Testis (tissue), 3 donors: ENCODE data around the gene MEGF11. TPM values are rescaled to one million over a fixed set of nuclear protein-coding genes. Genes with fewer than 3 reads are reported as not detected.

Experiments
- DNase-seq: peaks from one replicate; pipeline ENCODE4 v3.0.0-alpha.2; 2019
- H3K27ac ChIP-seq, 2 donors: fragments of 200-600 bp; sonication (generic); one replicate each; pipeline ENCODE4 v1.5.1; 2019
- H3K27me3 ChIP-seq: fragments of 200-600 bp; sonication (generic); one replicate; pipeline ENCODE4 v1.5.1; 2019
- H3K36me3 ChIP-seq: fragments of 200-600 bp; sonication (generic); one replicate; pipeline ENCODE4 v1.5.1; 2017; ENCODE audit warnings: low read depth; ENCODE audit errors: missing control alignments
- H3K4me1 ChIP-seq: fragments of 200-600 bp; sonication (generic); one replicate; pipeline ENCODE4 v1.5.1; 2019
- H3K4me3 ChIP-seq, 2 donors: fragments of 200-600 bp; sonication (generic); one replicate each; pipeline ENCODE4 v1.5.1; 2017 to 2019
- H3K9me3 ChIP-seq: fragments of 200-600 bp; sonication (generic); one replicate; pipeline ENCODE4 v1.5.1; 2017
- CTCF ChIP-seq, 3 experiments: fragments of 450-650 bp in 2 of 3; fragments of 200-600 bp in 1 of 3; sonication (generic) in 1 of 3; IDR thresholded peaks; one replicate each; pipeline ENCODE4 v1.5.1; 2016 to 2019; ENCODE audit warnings: antibody characterized with exemption in 3 of 3, mild to moderate bottlenecking in 2 of 3, moderate library complexity in 1 of 3
- POLR2A ChIP-seq: fragments of 450-650 bp; IDR thresholded peaks from one replicate; pipeline ENCODE4 v1.6.1; 2017; ENCODE audit warnings: antibody characterized with exemption, mild to moderate bottlenecking, moderate library complexity
- WGBS, 2 donors: methylation state at CpG; one replicate each; pipeline ENCODE4 v1.1.5; 2018; 5-methylcytosine and 5-hydroxymethylcytosine counted together
- intact Hi-C: fragments of 100-400 bp; cut with DNase I; formaldehyde crosslinking; loops from one replicate; pipeline ENCODE4 v1.15.1; 2023; ENCODE audit warnings: low total_unique reads
- polyA plus RNA-seq: library from polyadenylated mRNA; stranded (reverse); fragments of 350-450 nt; fragmentation: Illumina TruSeq; extraction: RNeasy Lipid Tissue Mini Kit (QIAGEN cat#74804); gene quantifications from one replicate; pipeline ENCODE4 v1.2.3, GENCODE V29; 2014; ENCODE audit warnings: low read depth, low replicate concordance; ENCODE audit not compliant: insufficient read depth
- total RNA-seq, 2 donors: library from RNA; depleted of rRNA; stranded (reverse); fragments of >200 nt; gene quantifications; one replicate each; pipeline ENCODE4 v1.2.3, GENCODE V29; 2016

MEGF11 gene
- total and polyA plus RNA-seq, 3 donors from 2014 or later, result 4.5 to 18.7 (median 8.6) TPM

DNA sequence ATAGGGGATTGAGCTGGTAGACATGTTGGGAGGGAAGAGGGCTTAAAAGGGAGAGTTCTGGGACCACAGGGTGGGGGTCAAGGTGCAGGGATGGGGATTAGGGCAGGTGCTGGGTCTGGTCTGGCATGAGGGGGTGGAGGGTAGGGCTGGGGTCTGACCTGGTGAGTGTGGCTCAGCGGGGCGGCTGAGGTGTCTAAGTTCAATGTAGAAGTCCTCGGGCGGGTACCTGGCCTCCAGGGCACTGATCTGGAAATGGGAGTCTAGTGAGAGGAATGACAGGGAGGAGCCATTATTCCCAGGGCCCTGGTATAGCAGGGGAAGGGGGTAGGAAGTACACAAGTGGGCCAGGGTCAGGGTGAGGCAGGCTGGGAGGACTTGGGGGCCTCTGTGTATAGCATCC, 344.7 kb downstream of the MEGF11 start:
- 93 to 94% methylated on average over 4 of the region's 4 CpGs for WGBS, 2 donors
- intact Hi-C loops, result no loop called here
- TF ChIP-seq CTCF (IDR thresholded peaks at IDR 0.05) (no peak), POLR2A (no peak)
- H3K9me3 ChIP-seq, result no peaks in the 10 kb centered on the region
- no peaks in the 10 kb centered on the region for H3K27me3 ChIP-seq
- no peaks in the 10 kb centered on the region for H3K4me1 ChIP-seq
- H3K36me3 ChIP-seq, result no peaks in the 10 kb centered on the region
- no peak for DNase-seq
- no peak overlapping the region for H3K27ac ChIP-seq
- H3K4me3 ChIP-seq, result no peak overlapping the region

DNA sequence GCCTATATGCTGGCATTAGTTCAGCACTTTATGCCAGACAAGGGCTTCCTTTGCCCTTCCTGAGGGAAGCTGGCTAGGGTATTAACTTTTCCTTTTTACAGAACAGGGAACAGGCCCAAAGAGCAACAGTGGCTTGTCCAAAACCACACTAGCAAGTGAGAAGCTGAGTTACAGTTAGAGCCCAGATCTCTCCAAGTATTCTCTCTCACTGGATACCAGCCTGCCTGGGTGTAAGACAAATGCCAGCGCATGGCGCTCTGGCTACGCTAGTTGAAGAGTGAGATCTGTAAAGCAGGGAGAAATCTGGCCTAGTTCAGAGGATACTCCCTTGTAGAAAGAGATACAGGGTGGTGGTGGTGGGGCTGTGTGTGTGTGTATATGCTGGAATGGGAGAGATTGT, 345.9 kb downstream of the MEGF11 start:
- DNase-seq, result no peak
- intact Hi-C loops, result no loop called here
- Histone ChIP-seq H3K27ac (no peak overlapping the region), H3K27me3 (no peaks in the 10 kb centered on the region), H3K9me3 (no peaks in the 10 kb centered on the region), H3K4me3 (no peak overlapping the region), H3K4me1 (no peaks in the 10 kb centered on the region), H3K36me3 (no peaks in the 10 kb centered on the region)
- TF ChIP-seq CTCF (IDR thresholded peaks at IDR 0.05) (no peak), POLR2A (no peak)
- WGBS, 2 donors, result 95 to 98% methylated on average over 3 of the region's 3 CpGs

DNA sequence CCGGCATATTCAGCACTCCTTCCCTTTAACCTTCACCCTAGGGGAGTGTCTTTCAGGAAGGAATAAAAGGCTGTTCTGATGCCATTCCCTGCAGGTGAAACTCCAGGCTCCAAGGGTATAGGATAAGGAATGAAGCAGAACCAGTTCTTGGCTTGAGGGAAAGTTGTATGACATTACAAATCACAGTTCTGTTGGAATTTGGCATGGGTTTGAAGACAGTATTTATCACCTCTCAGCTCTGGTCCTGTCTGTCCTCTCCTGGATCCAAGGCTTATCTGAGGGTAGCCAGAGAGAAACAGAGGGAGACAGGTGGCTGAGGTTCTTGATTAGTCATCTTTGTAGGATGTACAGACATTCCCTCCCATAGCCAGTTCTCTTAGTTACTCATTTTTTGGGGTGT, 347.2 kb downstream of the MEGF11 start:
- TF ChIP-seq POLR2A (no peak), CTCF (IDR thresholded peaks at IDR 0.05) (no peak)
- DNase-seq, result no peak
- no peaks in the 10 kb centered on the region for H3K9me3 ChIP-seq
- WGBS, 2 donors, result 88 to 94% methylated on average over 1 of the region's 1 CpG
- intact Hi-C loops, result no loop called here
- H3K4me1 ChIP-seq, result peaks cover 2% of the 10 kb centered on the region
- no peak overlapping the region for H3K4me3 ChIP-seq
- H3K36me3 ChIP-seq, result no peaks in the 10 kb centered on the region
- no peak overlapping the region for H3K27ac ChIP-seq
- no peaks in the 10 kb centered on the region for H3K27me3 ChIP-seq

DNA sequence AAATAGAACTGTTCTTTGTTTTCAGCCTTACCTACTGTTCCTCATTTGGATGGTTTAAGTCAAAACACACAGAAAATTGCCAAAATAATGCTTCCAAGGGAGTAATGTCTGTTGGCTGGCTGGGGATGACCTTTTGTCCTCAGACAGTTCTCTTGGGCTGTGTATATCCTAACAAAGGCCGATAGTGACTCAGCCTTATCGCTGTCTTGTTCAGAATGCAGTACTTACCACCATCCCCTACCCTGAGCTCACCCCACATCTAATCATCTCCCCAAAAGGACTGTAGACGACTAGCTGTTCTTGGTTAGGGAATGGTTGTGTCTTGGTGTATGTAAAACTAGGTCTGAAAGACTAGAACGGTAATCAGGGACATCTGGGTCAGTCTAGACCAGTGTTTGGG, 349.2 kb downstream of the MEGF11 start:
- 71 to 77% methylated on average over 4 of the region's 4 CpGs for WGBS, 2 donors
- DNase-seq, result no peak
- no peak overlapping the region for H3K27ac ChIP-seq
- H3K36me3 ChIP-seq, result no peaks in the 10 kb centered on the region
- TF ChIP-seq CTCF (IDR thresholded peaks at IDR 0.05) (no peak), POLR2A (no peak)
- no peaks in the 10 kb centered on the region for H3K9me3 ChIP-seq
- H3K4me1 ChIP-seq, result peaks cover 5% of the 10 kb centered on the region
- no peaks in the 10 kb centered on the region for H3K27me3 ChIP-seq
- intact Hi-C loops, result no loop called here
- no peak overlapping the region for H3K4me3 ChIP-seq

DNA sequence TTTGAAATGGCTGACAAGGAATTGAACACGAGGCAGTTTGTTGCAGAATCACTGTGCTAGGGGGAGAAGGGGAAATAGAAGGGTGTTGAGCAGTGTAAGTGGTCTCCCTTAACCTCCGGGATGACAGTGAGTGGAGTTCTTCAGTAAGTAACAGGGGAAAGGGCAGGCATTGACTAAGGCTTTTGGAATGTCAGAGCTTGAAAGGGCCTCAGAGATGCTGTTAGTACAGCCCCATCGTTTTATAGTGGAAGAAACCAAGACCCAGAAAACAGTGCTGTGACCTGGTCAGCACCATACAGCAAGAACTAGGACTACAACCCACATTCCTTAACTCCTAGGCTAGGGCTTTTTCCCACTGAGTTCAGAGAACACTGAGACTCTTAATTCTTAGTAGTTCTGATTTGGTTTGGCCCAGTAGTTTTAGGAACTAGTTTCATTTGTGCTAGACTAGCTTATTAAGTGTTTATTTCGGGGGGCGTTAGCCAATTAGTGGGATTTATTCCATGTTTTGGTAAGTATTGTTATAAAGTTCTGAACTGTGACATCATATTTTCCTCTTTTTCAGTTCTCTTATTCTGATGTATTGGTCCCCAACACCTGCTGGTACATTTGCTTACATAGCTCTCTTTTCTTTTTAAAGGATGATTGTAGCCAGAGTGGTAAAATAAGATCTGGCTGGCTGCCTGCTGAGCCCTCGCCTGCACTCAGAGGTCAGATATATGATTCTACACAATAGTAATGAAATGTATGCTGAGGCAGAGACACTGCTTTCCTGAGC, 350.1 kb downstream of the MEGF11 start:
- no peak overlapping the region for H3K4me3 ChIP-seq
- no peaks in the 10 kb centered on the region for H3K27me3 ChIP-seq
- intact Hi-C loops, result no loop called here
- TF ChIP-seq CTCF (IDR thresholded peaks at IDR 0.05) (no peak), POLR2A (no peak)
- peaks cover 5% of the 10 kb centered on the region for H3K4me1 ChIP-seq
- DNase-seq, result no peak
- 85 to 89% methylated on average over 6 of the region's 6 CpGs for WGBS, 2 donors
- no peaks in the 10 kb centered on the region for H3K9me3 ChIP-seq
- no peaks in the 10 kb centered on the region for H3K36me3 ChIP-seq
- no peak overlapping the region for H3K27ac ChIP-seq
